HEK293 (cell line): Measurements from ENCODE around the gene RNPS1.
A peak's percentile ranks its signal among the peaks of the same experiment; 100 is the strongest.

Experiments
- CTCF ChIA-PET: fragments of 350-600 bp; formaldehyde crosslinking; extraction: SDS; loops from one replicate; lab custom pipeline; 2021; ENCODE audit warnings: antibody characterized with exemption; lab: Yijun Ruan, JAX
- POLR2A ChIA-PET: fragments of 300-600 bp; formaldehyde crosslinking; extraction: SDS; loops from one replicate; lab custom pipeline; 2020; ENCODE audit warnings: antibody characterized with exemption, inconsistent platforms; lab: Yijun Ruan, JAX
- H3K27ac ChIP-seq: fragments of 200-500 bp; sonication (Bioruptor generic); 2 replicates; pipeline ENCODE4 v1.5.1; 2014; ENCODE audit warnings: low read depth, low read length, control low read depth, inconsistent platforms; ENCODE audit errors: extremely low read depth
- H3K36me3 ChIP-seq, 2 experiments: fragments of 200-500 bp in 1 of 2; sonication (Bioruptor generic) in 1 of 2; 1 replicate in 1 of 2; 2 replicates in 1 of 2; pipeline ENCODE4 v1.5.1; 2014 to 2017; ENCODE audit warnings: inconsistent platforms in 2 of 2, low read length in 2 of 2; ENCODE audit not compliant: control insufficient read depth in 2 of 2, insufficient read depth in 1 of 2
- H3K4me1 ChIP-seq: fragments of 200-500 bp; sonication (Bioruptor generic); 2 replicates; pipeline ENCODE4 v1.5.1; 2014; ENCODE audit warnings: mild to moderate bottlenecking, low read length, inconsistent platforms; ENCODE audit not compliant: control insufficient read depth, insufficient read depth
- H3K4me3 ChIP-seq: 2 replicates; pipeline ENCODE4 v1.5.1; 2011; ENCODE audit warnings: low read depth, mild to moderate bottlenecking, control low read depth, low read length, moderate library complexity
- H3K9me3 ChIP-seq: fragments of 200-500 bp; sonication (Bioruptor generic); 2 replicates; pipeline ENCODE4 v1.5.1; 2014; ENCODE audit warnings: low read depth, low read length, inconsistent platforms; ENCODE audit not compliant: control insufficient read depth, insufficient read depth
- EGR2 ChIP-seq: fragments of 450-650 bp; formaldehyde crosslinking; IDR thresholded peaks from 2 replicates; pipeline ENCODE4 v1.5.1; 2016; ENCODE audit warnings: low read depth, missing biosample characterization, missing genetic modification characterization
- GLI2 ChIP-seq: fragments of 450-650 bp; formaldehyde crosslinking; IDR thresholded peaks from 2 replicates; pipeline ENCODE4; 2017; ENCODE audit warnings: missing biosample characterization, missing genetic modification characterization, low read depth, borderline replicate concordance
- REPIN1 ChIP-seq: fragments of 450-650 bp; formaldehyde crosslinking; IDR thresholded peaks from 2 replicates; pipeline ENCODE4 v1.5.1; 2017; ENCODE audit warnings: missing biosample characterization, missing genetic modification characterization, low read depth
- SCRT1 ChIP-seq: fragments of 450-650 bp; formaldehyde crosslinking; IDR thresholded peaks from 2 replicates; pipeline ENCODE4 v1.5.1; 2016; ENCODE audit warnings: missing biosample characterization, missing genetic modification characterization, borderline replicate concordance
- SP2 ChIP-seq: fragments of 450-650 bp; formaldehyde crosslinking; IDR thresholded peaks from 2 replicates; pipeline ENCODE4 v1.5.1; 2016; ENCODE audit warnings: missing biosample characterization, missing genetic modification characterization
- YY2 ChIP-seq: fragments of 450-650 bp; formaldehyde crosslinking; IDR thresholded peaks from 2 replicates; pipeline ENCODE4 v1.5.1; 2016; ENCODE audit warnings: missing biosample characterization, missing genetic modification characterization
- ZFHX2 ChIP-seq: fragments of 450-650 bp; formaldehyde crosslinking; conservative IDR thresholded peaks from 2 replicates; pipeline ENCODE4 v1.5.1; 2016; ENCODE audit warnings: missing biosample characterization, missing genetic modification characterization
- ZIC2 ChIP-seq: fragments of 450-650 bp; formaldehyde crosslinking; IDR thresholded peaks from 2 replicates; pipeline ENCODE4 v1.5.1; 2016; ENCODE audit warnings: missing biosample characterization, missing genetic modification characterization
- ZNF146 ChIP-seq: fragments of 450-650 bp; formaldehyde crosslinking; IDR thresholded peaks from 2 replicates; pipeline ENCODE4 v1.5.1; 2016; ENCODE audit warnings: missing biosample characterization, missing genetic modification characterization
- ZNF155 ChIP-seq: fragments of 450-650 bp; formaldehyde crosslinking; IDR thresholded peaks from 2 replicates; pipeline ENCODE4 v1.5.1; 2016; ENCODE audit warnings: missing biosample characterization, missing genetic modification characterization
- ZNF157 ChIP-seq: fragments of 450-650 bp; formaldehyde crosslinking; IDR thresholded peaks from 2 replicates; pipeline ENCODE4 v1.5.1; 2016; ENCODE audit warnings: missing biosample characterization, missing genetic modification characterization
- ZNF16 ChIP-seq: fragments of 450-650 bp; formaldehyde crosslinking; IDR thresholded peaks from 2 replicates; pipeline ENCODE4 v1.5.1; 2016; ENCODE audit warnings: low read depth, missing biosample characterization, missing genetic modification characterization
- ZNF24 ChIP-seq: fragments of 450-650 bp; formaldehyde crosslinking; IDR thresholded peaks from 2 replicates; pipeline ENCODE4 v1.5.1; 2016; ENCODE audit warnings: missing biosample characterization, missing genetic modification characterization
- ZNF324 ChIP-seq: fragments of 450-650 bp; formaldehyde crosslinking; IDR thresholded peaks from 2 replicates; pipeline ENCODE4 v1.5.1; 2016; ENCODE audit warnings: missing biosample characterization, missing genetic modification characterization
- ZNF391 ChIP-seq: fragments of 450-650 bp; formaldehyde crosslinking; IDR thresholded peaks from 2 replicates; pipeline ENCODE4 v1.5.1; 2016; ENCODE audit warnings: low read depth, missing biosample characterization, missing genetic modification characterization, borderline replicate concordance
- ZNF530 ChIP-seq: fragments of 450-650 bp; formaldehyde crosslinking; IDR thresholded peaks from 2 replicates; pipeline ENCODE4 v1.5.1; 2016; ENCODE audit warnings: low read depth, missing biosample characterization, missing genetic modification characterization
- ZNF544 ChIP-seq: fragments of 450-650 bp; formaldehyde crosslinking; IDR thresholded peaks from 2 replicates; pipeline ENCODE4 v1.5.0; 2017; ENCODE audit warnings: missing biosample characterization, missing genetic modification characterization
- ZNF558 ChIP-seq: fragments of 450-650 bp; formaldehyde crosslinking; IDR thresholded peaks from 2 replicates; pipeline ENCODE4 v1.5.1; 2016; ENCODE audit warnings: missing biosample characterization, missing genetic modification characterization
- ZNF560 ChIP-seq: fragments of 450-650 bp; formaldehyde crosslinking; IDR thresholded peaks from 2 replicates; pipeline ENCODE4 v1.5.1; 2017; ENCODE audit warnings: missing biosample characterization, missing genetic modification characterization, borderline replicate concordance
- ZNF571 ChIP-seq: fragments of 450-650 bp; formaldehyde crosslinking; IDR thresholded peaks from 2 replicates; pipeline ENCODE4 v1.5.0; 2017; ENCODE audit warnings: missing biosample characterization, missing genetic modification characterization
- ZNF600 ChIP-seq: fragments of 450-650 bp; formaldehyde crosslinking; IDR thresholded peaks from 2 replicates; pipeline ENCODE4 v1.5.1; 2016; ENCODE audit warnings: missing biosample characterization, missing genetic modification characterization
- ZNF791 ChIP-seq: fragments of 450-650 bp; formaldehyde crosslinking; IDR thresholded peaks from 2 replicates; pipeline ENCODE4 v1.5.1; 2016; ENCODE audit warnings: missing biosample characterization, missing genetic modification characterization
- ZNF792 ChIP-seq: fragments of 450-650 bp; formaldehyde crosslinking; IDR thresholded peaks from 2 replicates; pipeline ENCODE4 v1.5.1; 2016; ENCODE audit warnings: missing biosample characterization, missing genetic modification characterization
- TF ChIP-seq, protein P1 (sequence below): fragments of 450-650 bp; formaldehyde crosslinking; IDR thresholded peaks from 2 replicates; pipeline ENCODE4 v1.5.1; 2017; ENCODE audit warnings: missing biosample characterization, mild to moderate bottlenecking, missing genetic modification characterization, moderate library complexity
- TF ChIP-seq, protein P2 (sequence below): IDR thresholded peaks from 2 replicates; pipeline ENCODE4 v1.6.1; 2011; ENCODE audit warnings: mild to moderate bottlenecking, low read depth, low read length, borderline replicate concordance
- TF ChIP-seq, protein P3 (sequence below): fragments of 450-650 bp; formaldehyde crosslinking; optimal IDR thresholded peaks from 2 replicates; pipeline ENCODE3; 2016; ENCODE audit warnings: missing biosample characterization, mild to moderate bottlenecking, missing genetic modification characterization

Gene RNPS1

DNA sequence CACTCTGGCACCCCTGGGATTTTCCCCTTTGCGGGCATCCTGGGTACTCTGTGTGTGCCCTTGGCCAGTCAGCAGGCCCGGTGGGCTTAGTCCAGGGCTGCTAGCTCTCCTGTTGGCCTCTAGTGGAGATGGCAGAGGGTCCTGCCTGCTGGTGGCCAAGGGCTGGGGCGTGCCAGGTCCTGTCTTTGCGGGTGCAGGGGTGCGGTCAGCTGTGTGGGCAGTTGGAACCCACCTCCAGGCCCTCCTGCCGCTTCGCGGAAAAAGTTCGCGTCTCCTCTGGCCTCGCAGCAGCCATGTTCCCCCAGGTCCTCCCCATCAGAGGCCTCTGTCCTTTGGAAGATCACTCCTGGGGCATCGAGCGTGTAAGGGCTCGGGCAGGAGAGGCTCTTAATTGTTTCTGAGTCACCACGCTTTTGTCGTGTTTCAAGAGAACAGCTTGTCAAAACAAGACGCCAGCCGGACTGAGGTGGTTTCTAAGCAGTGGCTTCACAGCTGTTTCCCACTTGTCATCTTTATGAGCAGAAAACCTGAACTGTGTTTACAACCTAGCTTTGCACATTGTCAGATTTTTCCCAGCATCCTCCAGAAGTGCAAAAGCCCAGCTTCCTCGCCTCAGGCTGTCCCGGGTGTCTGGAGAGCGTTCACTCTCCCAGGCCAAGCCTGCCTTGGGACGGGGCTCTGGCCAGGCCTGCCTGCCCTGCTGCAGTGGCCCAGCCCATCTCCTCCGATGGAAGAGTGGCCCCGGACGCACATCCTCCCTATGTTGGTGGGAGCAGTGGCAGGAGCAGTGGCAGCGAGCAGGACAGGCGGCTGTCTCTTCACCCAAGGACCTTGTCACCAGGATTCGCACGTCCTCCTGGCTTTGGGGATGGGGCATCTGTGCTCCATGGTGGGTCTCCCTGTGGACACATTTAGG is 36.7 kb downstream of the RNPS1 start (continued):
- TF ChIP-seq ZNF600 (tag by site-specific recombination), result no peak

DNA sequence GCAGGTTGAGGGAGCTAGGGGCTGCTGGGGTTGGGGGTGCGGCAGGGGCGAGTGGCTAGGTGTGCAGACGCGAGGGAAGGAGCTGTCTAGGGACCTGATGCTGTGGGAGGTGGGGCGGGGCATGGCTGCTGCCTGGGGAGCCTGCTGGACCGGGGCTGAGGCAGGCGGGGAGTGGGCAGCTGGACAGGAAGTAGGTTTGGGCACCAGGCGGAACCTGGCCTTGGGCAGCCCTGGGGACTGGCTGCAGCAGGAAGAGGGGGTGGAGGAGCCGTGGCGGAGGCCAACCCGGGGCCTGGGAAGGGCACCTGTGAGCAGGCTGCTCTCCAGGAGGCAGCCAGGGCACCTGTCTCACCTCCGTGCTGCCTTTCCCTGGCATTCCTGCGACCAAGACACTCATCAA is 37.5 kb downstream of the RNPS1 start:
- Histone ChIP-seq H3K4me3 (no peak overlapping the region), H3K27ac (no peak overlapping the region), H3K36me3 (peaks cover 0 to 89% of the 10 kb centered on the region in 2 experiments; a peak in 2 of 3 replicates), H3K9me3 (no peaks in the 10 kb centered on the region), H3K4me1 (no peaks in the 10 kb centered on the region)
- ChIA-PET POLR2A (interaction anchor here (0.7 to 1.1 kb wide), 3 partner anchors 81 to 271 kb away, joined by 3 to 5 read pairs (median 3); partner anchors contain the start of gene TEDC2), CTCF (interaction anchor here (0.6 kb wide), 1 partner anchor 16 kb away, joined by 7 read pairs; the partner anchor contains the start of gene PGP)
- TF ChIP-seq YY2 (tag by site-specific recombination) (no peak), ZNF24 (tag by site-specific recombination) (no peak), ZFHX2 (tag by site-specific recombination) (peak; percentile 51), EGR2 (tag by site-specific recombination) (peak; percentile 62; the same call in 1 of the 2 replicates), SP2 (peak; percentile 29), ZNF571 (tag by site-specific recombination) (no peak)

DNA sequence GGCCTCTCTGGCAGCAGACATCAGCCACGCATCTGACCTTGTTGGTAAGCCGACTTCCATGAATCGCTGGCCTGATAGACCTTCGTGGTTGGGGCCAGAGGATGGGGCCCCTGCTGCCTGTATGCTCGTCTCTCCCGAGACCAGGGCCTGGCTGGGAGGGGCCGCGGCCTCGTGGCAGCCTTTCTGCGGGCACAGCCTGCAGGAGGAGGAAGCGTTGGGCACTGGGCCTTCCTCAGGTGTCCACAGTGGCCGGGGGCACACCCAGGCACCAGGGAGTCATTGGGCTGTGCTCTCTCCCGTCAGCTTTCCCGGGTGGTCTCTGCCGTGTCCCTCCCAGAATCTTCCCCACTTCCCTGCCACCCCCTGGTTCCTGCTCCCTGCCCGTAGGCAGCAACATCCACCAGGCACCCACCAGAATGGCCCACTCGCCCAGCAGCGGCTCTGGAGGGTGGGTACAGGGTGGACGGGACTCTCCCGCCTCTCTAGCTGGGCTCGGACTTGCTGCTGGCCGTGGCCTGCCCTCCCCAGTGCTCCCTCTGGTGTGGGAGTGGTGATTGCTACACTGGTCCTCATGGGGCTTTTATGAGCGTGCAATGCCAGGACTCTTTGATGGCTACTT is 38.2 kb downstream of the RNPS1 start:
- TF ChIP-seq ZNF544 (tag by site-specific recombination) (no peak), ZNF560 (tag by site-specific recombination) (no peak), GLI2 (tag by site-specific recombination) (no peak), ZNF16 (tag by site-specific recombination) (no peak), ZNF324 (no peak), ZNF157 (tag by site-specific recombination) (no peak)
- TF ChIP-seq, protein P1, sequence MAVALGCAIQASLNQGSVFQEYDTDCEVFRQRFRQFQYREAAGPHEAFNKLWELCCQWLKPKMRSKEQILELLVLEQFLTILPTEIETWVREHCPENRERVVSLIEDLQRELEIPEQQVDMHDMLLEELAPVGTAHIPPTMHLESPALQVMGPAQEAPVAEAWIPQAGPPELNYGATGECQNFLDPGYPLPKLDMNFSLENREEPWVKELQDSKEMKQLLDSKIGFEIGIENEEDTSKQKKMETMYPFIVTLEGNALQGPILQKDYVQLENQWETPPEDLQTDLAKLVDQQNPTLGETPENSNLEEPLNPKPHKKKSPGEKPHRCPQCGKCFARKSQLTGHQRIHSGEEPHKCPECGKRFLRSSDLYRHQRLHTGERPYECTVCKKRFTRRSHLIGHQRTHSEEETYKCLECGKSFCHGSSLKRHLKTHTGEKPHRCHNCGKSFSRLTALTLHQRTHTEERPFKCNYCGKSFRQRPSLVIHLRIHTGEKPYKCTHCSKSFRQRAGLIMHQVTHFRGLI, result no peak
- TF ChIP-seq, protein P2, sequence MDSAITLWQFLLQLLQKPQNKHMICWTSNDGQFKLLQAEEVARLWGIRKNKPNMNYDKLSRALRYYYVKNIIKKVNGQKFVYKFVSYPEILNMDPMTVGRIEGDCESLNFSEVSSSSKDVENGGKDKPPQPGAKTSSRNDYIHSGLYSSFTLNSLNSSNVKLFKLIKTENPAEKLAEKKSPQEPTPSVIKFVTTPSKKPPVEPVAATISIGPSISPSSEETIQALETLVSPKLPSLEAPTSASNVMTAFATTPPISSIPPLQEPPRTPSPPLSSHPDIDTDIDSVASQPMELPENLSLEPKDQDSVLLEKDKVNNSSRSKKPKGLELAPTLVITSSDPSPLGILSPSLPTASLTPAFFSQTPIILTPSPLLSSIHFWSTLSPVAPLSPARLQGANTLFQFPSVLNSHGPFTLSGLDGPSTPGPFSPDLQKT, result no peak
- CTCF ChIA-PET, result interaction anchor here (0.6 kb wide), 1 partner anchor 15 kb away, joined by 7 read pairs; the partner anchor contains the start of gene PGP
- H3K27ac ChIP-seq, result no peak overlapping the region
- POLR2A ChIA-PET, result interaction anchor here (0.7 to 1.1 kb wide), 3 partner anchors 80 to 272 kb away, joined by 3 to 5 read pairs (median 3); partner anchors contain the start of gene TEDC2
- H3K4me1 ChIP-seq, result no peaks in the 10 kb centered on the region
- H3K9me3 ChIP-seq, result no peaks in the 10 kb centered on the region
- H3K36me3 ChIP-seq, result peaks cover 0 to 83% of the 10 kb centered on the region in 2 experiments; a peak in 2 of 3 replicates
- H3K4me3 ChIP-seq, result no peak overlapping the region

DNA sequence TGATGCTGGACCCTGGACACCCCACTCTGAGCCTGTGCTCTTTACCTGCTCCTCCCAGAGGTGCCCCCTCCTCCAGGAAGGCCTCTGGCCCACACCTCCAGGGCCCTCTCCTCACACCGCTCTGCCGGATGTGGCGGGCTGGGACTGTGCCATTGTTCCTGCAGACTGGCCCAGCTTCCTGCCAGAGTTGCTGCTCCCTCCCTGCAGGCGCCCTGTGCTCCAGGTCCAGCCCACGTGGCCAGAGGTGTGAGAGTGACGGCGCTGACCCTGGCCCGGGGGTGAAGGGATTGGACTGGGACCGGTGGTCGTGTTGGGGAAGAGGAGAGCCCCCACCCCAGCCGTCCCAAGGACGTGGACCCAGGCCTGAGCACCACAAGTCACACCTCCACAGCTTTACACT is 38.8 kb downstream of the RNPS1 start:
- 0 out of 2 replicates have a peak, but pooled peaks cover 2% of the 10 kb centered on the region for H3K4me1 ChIP-seq
- no peak overlapping the region for H3K27ac ChIP-seq
- no peak overlapping the region for H3K4me3 ChIP-seq
- CTCF ChIA-PET, result no interaction called here
- peaks cover 0 to 76% of the 10 kb centered on the region in 2 experiments; a peak in 2 of 3 replicates for H3K36me3 ChIP-seq
- no peaks in the 10 kb centered on the region for H3K9me3 ChIP-seq
- POLR2A ChIA-PET, result no interaction called here
- no peak for TF ChIP-seq ZNF791 (tag by site-specific recombination)
- no peak for TF ChIP-seq SCRT1 (tag by site-specific recombination)
- TF ChIP-seq, protein P3, sequence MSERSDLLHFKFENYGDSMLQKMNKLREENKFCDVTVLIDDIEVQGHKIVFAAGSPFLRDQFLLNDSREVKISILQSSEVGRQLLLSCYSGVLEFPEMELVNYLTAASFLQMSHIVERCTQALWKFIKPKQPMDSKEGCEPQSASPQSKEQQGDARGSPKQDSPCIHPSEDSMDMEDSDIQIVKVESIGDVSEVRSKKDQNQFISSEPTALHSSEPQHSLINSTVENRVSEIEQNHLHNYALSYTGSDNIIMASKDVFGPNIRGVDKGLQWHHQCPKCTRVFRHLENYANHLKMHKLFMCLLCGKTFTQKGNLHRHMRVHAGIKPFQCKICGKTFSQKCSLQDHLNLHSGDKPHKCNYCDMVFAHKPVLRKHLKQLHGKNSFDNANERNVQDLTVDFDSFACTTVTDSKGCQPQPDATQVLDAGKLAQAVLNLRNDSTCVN, result no peak
- TF ChIP-seq ZNF792, result no peak
- TF ChIP-seq ZIC2 (tag by site-specific recombination), result no peak
- no peak for TF ChIP-seq ZNF530 (tag by site-specific recombination)
- no peak for TF ChIP-seq REPIN1 (tag by site-specific recombination)
- TF ChIP-seq ZNF571 (tag by site-specific recombination), result no peak
- no peak for TF ChIP-seq ZNF155 (tag by site-specific recombination)
- TF ChIP-seq ZNF558, result no peak
- no peak for TF ChIP-seq ZNF391
- no peak for TF ChIP-seq ZNF146 (tag by site-specific recombination)
